Activated CD4-positive, alpha-beta memory T cell treated with anti-CD3 and anti-CD28 coated beads for 36 hours (primary cell): ENCODE measurements around the gene TSKS. TPM values are rescaled to one million over a fixed set of nuclear protein-coding genes. Genes with fewer than 3 reads are reported as not detected.
"Not testable (repeated sequence)": the region's sequence is repeated elsewhere in the genome, so short reads cannot be mapped to it uniquely, and the experiment has no call there.

Source experiments
- CTCF ChIA-PET: fragments of 350-600 bp; sonication (Branson Sonifier 250); formaldehyde crosslinking; loops from one replicate; lab custom pipeline; 2021; ENCODE audit warnings: antibody characterized with exemption, inconsistent platforms; lab: Charles Lee
- POLR2A ChIA-PET: fragments of 350-600 bp; sonication (Branson Sonifier 250); formaldehyde crosslinking; loops from one replicate; lab custom pipeline; 2021; ENCODE audit warnings: antibody characterized with exemption; lab: Charles Lee
- DNase-seq: peaks from one replicate; pipeline ENCODE4 v3.0.0-alpha.2; 2020
- H3K27ac Mint-ChIP-seq: one replicate; pipeline ENCODE4 v1.8.0; 2021; ENCODE audit warnings: mixed read lengths
- H3K27me3 Mint-ChIP-seq: one replicate; pipeline ENCODE4 v1.8.0; 2021; ENCODE audit warnings: mixed read lengths
- H3K36me3 Mint-ChIP-seq: one replicate; pipeline ENCODE4 v1.8.0; 2021; ENCODE audit warnings: mixed read lengths
- H3K4me1 Mint-ChIP-seq: one replicate; pipeline ENCODE4 v1.8.0; 2021; ENCODE audit warnings: low read depth, mixed read lengths
- H3K4me3 Mint-ChIP-seq: one replicate; pipeline ENCODE4 v1.8.0; 2021; ENCODE audit warnings: mild to moderate bottlenecking, mixed read lengths
- H3K9me3 Mint-ChIP-seq: one replicate; pipeline ENCODE4 v1.8.0; 2021; ENCODE audit warnings: mixed read lengths
- intact Hi-C: fragments of 100-400 bp; cut with micrococcal nuclease; formaldehyde crosslinking; loops from one replicate; pipeline ENCODE4 v1.15.1; 2023
- total RNA-seq, 2 experiments: library from RNA; stranded (reverse); gene quantifications; one replicate each; pipeline ENCODE4 v1.2.3, GENCODE V29; 2021

TSKS gene
- total RNA-seq, 2 experiments from 2014 or later = 0.40 to 0.63 TPM

GRCh38 chr19:49738268-49738667, 24.8 kb downstream of the TSKS start:
- no peak overlapping the region for H3K27ac Mint-ChIP-seq
- no peaks in the 10 kb centered on the region for H3K36me3 Mint-ChIP-seq
- no peaks in the 10 kb centered on the region for H3K9me3 Mint-ChIP-seq
- intact Hi-C loops = no loop called here
- H3K4me1 Mint-ChIP-seq = no peaks in the 10 kb centered on the region
- H3K4me3 Mint-ChIP-seq = no peak overlapping the region
- ChIA-PET POLR2A (no interaction called here), CTCF (no interaction called here)
- DNase-seq = no peak
- H3K27me3 Mint-ChIP-seq = no peaks in the 10 kb centered on the region

- H3K4me3 Mint-ChIP-seq = no peak overlapping the region
- peaks cover 1% of the 10 kb centered on the region for H3K27me3 Mint-ChIP-seq
- no peak overlapping the region for H3K27ac Mint-ChIP-seq
- intact Hi-C loops = no loop called here
- no peaks in the 10 kb centered on the region for H3K4me1 Mint-ChIP-seq
- ChIA-PET POLR2A (interaction anchor here (1.3 kb wide), 1 partner anchor 12 kb away, joined by 3 read pairs; no protein-coding TSS in a partner anchor), CTCF (interaction anchor here (1.9 kb wide), 1 partner anchor 14 kb away, joined by 7 read pairs; no protein-coding TSS in a partner anchor)
- no peaks in the 10 kb centered on the region for H3K9me3 Mint-ChIP-seq
- no peaks in the 10 kb centered on the region for H3K36me3 Mint-ChIP-seq
- DNase-seq = no peak
Observed at GRCh38 chr19:49730166-49730565, 32.9 kb downstream of the TSKS start.

GRCh38 chr19:49727217-49728030, 35.7 kb downstream of the TSKS start:
- DNase-seq = no peak
- ChIA-PET POLR2A (no interaction called here), CTCF (interaction anchor here (1.2 kb wide), 1 partner anchor 10 kb away, joined by 4 read pairs; no protein-coding TSS in a partner anchor)
- Mint-ChIP-seq H3K4me3 (no peak overlapping the region), H3K9me3 (no peaks in the 10 kb centered on the region), H3K27me3 (peaks cover 1% of the 10 kb centered on the region), H3K4me1 (no peaks in the 10 kb centered on the region), H3K27ac (no peak overlapping the region), H3K36me3 (no peaks in the 10 kb centered on the region)
- intact Hi-C loops = no loop called here

DNA sequence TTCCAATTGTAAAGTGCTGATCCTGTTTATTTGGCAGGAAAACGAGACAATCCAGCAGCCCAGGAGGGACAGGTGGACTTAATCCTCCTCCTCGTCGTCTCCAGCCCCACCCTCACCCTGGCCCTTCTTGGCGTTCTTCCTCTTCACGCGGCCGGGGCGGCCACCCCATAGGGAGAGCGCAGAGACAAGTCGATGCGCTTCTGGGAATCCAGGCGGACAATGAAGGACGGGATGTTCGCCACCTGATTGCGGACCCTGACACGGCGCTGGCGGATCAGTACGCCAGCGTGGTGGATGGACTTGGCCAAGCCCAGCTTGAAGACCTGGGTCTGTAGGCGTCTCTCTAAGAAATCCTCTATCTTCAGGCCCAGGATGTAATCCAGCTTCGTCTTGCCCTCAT, 43.7 kb downstream of the TSKS start:
- intact Hi-C loops, H3K36me3 Mint-ChIP-seq, POLR2A ChIA-PET, H3K27me3 Mint-ChIP-seq, H3K4me3 Mint-ChIP-seq, DNase-seq, H3K27ac Mint-ChIP-seq, H3K4me1 Mint-ChIP-seq, H3K9me3 Mint-ChIP-seq: not testable (repeated sequence)
- CTCF ChIA-PET = interaction anchor here (0.6 kb wide), 1 partner anchor 137 kb away, joined by 3 read pairs; no protein-coding TSS in a partner anchor

DNA sequence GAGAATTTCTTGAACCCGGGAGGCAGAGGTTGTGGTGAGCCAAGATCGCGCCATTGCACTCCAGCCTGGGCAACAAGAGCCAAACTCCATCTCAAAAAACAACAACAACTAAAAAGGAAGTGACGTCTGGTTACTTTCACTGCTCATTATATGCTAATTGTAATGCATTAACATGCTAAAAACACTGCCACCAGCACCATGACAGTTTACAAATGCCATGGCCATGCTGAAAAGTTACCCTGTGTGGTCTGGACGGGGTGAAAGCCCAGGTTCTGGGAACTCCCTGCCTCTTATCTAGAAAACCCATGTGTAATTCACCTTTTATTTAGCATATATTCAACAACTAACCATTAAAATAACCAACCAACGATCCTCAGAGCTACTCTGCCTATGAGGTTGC, 44.1 kb downstream of the TSKS start:
- ChIA-PET POLR2A (no interaction called here), CTCF (interaction anchor here (0.6 kb wide), 1 partner anchor 138 kb away, joined by 3 read pairs; no protein-coding TSS in a partner anchor)
- no peaks in the 10 kb centered on the region for H3K36me3 Mint-ChIP-seq
- peaks cover 9% of the 10 kb centered on the region for H3K4me1 Mint-ChIP-seq
- H3K27ac Mint-ChIP-seq = no peak overlapping the region
- no peak for DNase-seq
- H3K4me3 Mint-ChIP-seq = no peak overlapping the region
- no peaks in the 10 kb centered on the region for H3K27me3 Mint-ChIP-seq
- H3K9me3 Mint-ChIP-seq = no peaks in the 10 kb centered on the region
- intact Hi-C loops = no loop called here

- H3K9me3 Mint-ChIP-seq = no peaks in the 10 kb centered on the region
- no peaks in the 10 kb centered on the region for H3K27me3 Mint-ChIP-seq
- H3K4me3 Mint-ChIP-seq = no peak overlapping the region
- DNase-seq = no peak
- CTCF ChIA-PET = interaction anchor here (0.6 to 2.2 kb wide), 8 partner anchors 14 to 265 kb away, joined by 3 to 8 read pairs (median 4); partner anchors contain the start of gene AP2A1
- no peak overlapping the region for H3K27ac Mint-ChIP-seq
- POLR2A ChIA-PET = no interaction called here
- peaks cover 9% of the 10 kb centered on the region for H3K4me1 Mint-ChIP-seq
- intact Hi-C loops = no loop called here
- no peaks in the 10 kb centered on the region for H3K36me3 Mint-ChIP-seq
Observed at GRCh38 chr19:49718511-49718910, 44.6 kb downstream of the TSKS start.

- Mint-ChIP-seq H3K27ac (no peak overlapping the region), H3K9me3 (no peaks in the 10 kb centered on the region), H3K4me1 (peaks cover 9% of the 10 kb centered on the region), H3K4me3 (no peak overlapping the region), H3K36me3 (no peaks in the 10 kb centered on the region), H3K27me3 (no peaks in the 10 kb centered on the region)
- intact Hi-C loops = no loop called here
- CTCF ChIA-PET = interaction anchor here (0.6 to 2.3 kb wide), 4 partner anchors 14 to 271 kb away, joined by 3 to 7 read pairs (median 4); no protein-coding TSS in a partner anchor
- POLR2A ChIA-PET = no interaction called here
- DNase-seq = peak; percentile 23
Observed at GRCh38 chr19:49716154-49716553, 47.0 kb downstream of the TSKS start.

DNA sequence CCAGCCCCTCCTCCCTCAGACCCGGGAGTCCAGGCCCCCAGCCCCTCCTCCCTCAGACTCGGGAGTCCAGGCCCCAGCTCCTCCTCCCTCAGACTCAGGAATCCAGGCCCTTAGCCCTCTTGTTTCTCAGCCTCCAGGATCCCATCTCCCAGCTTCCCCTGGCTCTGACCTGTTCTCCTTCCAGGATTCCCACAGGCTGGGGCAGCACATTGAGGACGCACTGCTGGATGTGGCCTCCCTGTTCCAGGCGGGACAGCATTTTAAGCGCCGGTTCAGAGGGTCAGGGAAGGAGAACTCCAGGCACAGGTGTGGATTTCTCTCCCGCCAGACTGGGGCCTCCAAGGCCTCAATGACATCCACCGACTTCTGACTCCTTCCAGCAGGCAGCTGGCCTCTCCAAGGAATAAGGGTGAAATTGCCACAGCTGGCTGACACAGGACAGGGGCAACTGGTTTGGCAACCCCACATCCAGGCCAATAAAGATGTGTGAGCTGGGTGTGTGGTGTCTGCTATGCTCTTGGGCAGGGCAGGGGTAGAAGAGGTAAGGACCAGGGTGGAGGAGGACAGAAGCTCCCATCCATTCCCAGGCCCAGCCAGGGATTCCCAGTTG, 49.8 kb downstream of the TSKS start:
- H3K27ac Mint-ChIP-seq = no peak overlapping the region
- peaks cover 9% of the 10 kb centered on the region for H3K4me1 Mint-ChIP-seq
- intact Hi-C loops = no loop called here
- POLR2A ChIA-PET = interaction anchor here (0.6 kb wide), 1 partner anchor 126 kb away, joined by 3 read pairs; no protein-coding TSS in a partner anchor
- no peak overlapping the region for H3K4me3 Mint-ChIP-seq
- CTCF ChIA-PET = no interaction called here
- no peak for DNase-seq
- no peaks in the 10 kb centered on the region for H3K27me3 Mint-ChIP-seq
- H3K9me3 Mint-ChIP-seq = no peaks in the 10 kb centered on the region
- H3K36me3 Mint-ChIP-seq = no peaks in the 10 kb centered on the region

DNA sequence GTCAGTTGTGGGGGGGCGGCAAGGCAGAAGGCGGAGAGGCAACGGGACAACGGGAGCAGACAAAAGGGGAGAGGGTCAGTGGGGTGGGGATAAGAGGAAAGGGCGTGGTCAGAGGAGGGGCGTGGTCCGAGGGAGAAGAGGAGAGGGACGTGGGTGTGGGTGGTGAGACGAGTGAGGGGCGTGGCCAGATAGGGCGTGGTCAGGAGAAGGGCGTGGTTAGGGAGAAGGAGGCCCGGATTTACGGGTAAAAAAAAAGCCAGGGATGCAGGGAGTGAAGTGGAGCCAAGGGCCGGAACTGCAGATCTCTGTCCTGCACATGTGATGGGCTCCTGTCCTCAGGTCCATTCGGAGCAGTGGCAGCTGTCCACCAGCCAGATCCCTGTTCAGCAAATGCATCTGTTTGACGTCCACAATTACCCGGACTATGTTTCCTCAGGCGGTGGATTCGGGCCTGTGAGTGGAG, 50.7 kb downstream of the TSKS start:
- Mint-ChIP-seq H3K27me3 (no peaks in the 10 kb centered on the region), H3K9me3 (no peaks in the 10 kb centered on the region), H3K36me3 (no peaks in the 10 kb centered on the region), H3K4me1 (peaks cover 6% of the 10 kb centered on the region), H3K27ac (no peak overlapping the region), H3K4me3 (no peak overlapping the region)
- intact Hi-C loops = no loop called here
- ChIA-PET POLR2A (no interaction called here), CTCF (no interaction called here)
- DNase-seq = no peak

DNA sequence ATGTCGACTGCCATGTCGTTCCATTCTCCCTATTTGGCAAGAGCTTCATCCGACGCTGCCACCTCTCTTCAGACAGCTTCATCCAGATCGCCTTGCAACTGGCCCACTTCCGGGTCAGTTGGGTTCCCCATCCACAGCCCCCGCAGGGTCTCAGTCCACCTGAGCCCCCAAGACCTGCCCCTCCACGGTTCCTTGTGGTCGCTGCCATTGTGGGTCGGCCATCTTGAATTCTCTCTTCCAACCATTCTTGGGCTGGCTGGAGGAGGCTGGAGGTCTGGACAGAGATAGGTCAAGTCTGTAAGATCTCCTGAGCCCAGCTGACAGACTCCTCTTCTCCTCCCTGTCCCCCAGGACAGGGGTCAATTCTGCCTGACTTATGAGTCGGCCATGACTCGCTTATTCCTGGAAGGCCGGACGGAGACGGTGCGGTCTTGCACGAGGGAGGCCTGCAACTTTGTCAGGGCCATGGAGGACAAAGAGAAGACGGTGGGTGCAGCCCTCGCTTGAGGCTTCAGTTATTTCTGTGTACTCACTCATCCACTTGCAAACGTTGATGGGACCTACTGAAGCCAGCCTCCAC, 52.6 kb downstream of the TSKS start:
- no peak overlapping the region for H3K27ac Mint-ChIP-seq
- no peak for DNase-seq
- intact Hi-C loops = no loop called here
- H3K4me1 Mint-ChIP-seq = no peaks in the 10 kb centered on the region
- no peaks in the 10 kb centered on the region for H3K36me3 Mint-ChIP-seq
- CTCF ChIA-PET = no interaction called here
- no peak overlapping the region for H3K4me3 Mint-ChIP-seq
- H3K27me3 Mint-ChIP-seq = no peaks in the 10 kb centered on the region
- POLR2A ChIA-PET = no interaction called here
- H3K9me3 Mint-ChIP-seq = no peaks in the 10 kb centered on the region

- Mint-ChIP-seq H3K4me1 (no peaks in the 10 kb centered on the region), H3K27ac (no peak overlapping the region), H3K36me3 (no peaks in the 10 kb centered on the region), H3K27me3 (peaks cover 4% of the 10 kb centered on the region), H3K9me3 (no peaks in the 10 kb centered on the region), H3K4me3 (no peak overlapping the region)
- CTCF ChIA-PET = no interaction called here
- intact Hi-C loops = no loop called here
- POLR2A ChIA-PET = no interaction called here
- no peak for DNase-seq
Observed at GRCh38 chr19:49705919-49706318, 57.2 kb downstream of the TSKS start.
